SKM-1 (cell line): Measurements from ENCODE around the gene RBP4.

Experiments
- DNase-seq: peaks from one replicate; lab custom pipeline; 2025; ENCODE audit not compliant: unreplicated experiment; lab: John Stamatoyannopoulos, UW

Gene RBP4

GRCh38 chr10:93596539-93596938 is 4.5 kb downstream of the RBP4 start:
- no peak for DNase-seq

GRCh38 chr10:93595378-93596161 is 5.5 kb downstream of the RBP4 start:
- DNase-seq: no peak

DNA sequence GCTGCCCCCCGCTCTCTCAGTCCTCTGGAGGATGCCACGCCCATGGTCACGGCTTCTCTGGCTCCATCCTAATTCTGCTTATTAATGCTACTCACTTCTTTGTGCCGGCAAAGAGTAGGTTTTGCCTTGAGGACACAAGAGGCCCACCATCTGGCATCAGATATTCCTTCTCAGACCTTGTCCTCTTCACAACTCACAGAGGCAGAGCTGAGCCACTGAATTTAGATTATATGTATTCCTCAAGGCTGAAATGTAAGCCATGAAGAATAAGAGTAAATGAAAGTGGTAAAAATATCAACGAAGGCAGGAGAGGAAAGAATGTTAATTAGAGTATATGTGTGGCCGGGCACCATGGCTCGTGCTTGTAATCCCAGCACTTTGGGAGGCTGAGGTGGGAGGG is 6.5 kb downstream of the RBP4 start:
- no peak for DNase-seq

GRCh38 chr10:93593749-93594148 is 7.3 kb downstream of the RBP4 start:
- no peak for DNase-seq

GRCh38 chr10:93593254-93593653 is 7.8 kb downstream of the RBP4 start:
- no peak for DNase-seq

GRCh38 chr10:93591065-93591808 is 9.8 kb downstream of the RBP4 start:
- no peak for DNase-seq

GRCh38 chr10:93590638-93591037 is 10.4 kb downstream of the RBP4 start:
- DNase-seq: no peak

DNA sequence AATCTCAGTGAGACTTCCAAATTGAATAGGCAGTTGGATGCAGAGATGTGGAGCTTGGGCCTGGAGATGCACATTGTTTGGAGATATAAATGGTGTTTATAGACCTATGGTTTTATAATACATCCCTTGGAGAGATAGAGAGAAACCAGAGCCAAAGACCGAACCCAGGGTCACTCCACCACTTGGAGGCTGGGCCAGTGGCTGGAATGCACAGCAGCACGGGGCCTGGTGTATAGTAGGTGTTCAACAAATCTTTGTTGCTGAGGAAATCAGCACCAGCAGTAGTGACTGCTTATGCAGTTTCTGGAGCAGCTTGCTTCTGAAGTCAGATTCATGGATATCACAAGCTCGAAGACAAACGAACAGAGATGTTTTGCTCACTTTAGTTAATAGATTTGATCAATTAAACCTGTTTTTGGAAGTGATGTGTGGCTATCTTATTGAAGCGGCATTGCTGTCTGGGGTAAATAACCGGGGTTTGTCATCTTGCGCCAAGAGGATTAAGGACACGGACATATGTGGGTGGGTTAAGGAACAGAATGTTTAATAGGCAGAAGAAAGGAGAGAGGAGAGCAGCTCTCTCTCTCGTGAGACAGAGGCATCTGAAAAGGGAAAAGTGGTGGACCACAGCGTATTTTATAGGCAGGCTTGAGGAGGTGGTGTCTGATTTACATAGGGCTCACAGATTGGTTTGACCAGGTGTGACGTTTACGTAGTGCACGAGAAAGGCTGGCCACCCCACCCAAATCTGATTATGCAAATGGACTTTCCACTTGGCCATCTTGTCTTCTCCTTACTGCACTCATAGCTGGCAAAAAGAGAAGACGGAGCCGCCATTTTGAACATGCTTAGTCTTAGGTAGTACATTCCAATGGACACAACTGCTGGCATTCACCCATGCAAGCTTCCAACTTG is 11.1 kb downstream of the RBP4 start:
- DNase-seq: no peak

DNA sequence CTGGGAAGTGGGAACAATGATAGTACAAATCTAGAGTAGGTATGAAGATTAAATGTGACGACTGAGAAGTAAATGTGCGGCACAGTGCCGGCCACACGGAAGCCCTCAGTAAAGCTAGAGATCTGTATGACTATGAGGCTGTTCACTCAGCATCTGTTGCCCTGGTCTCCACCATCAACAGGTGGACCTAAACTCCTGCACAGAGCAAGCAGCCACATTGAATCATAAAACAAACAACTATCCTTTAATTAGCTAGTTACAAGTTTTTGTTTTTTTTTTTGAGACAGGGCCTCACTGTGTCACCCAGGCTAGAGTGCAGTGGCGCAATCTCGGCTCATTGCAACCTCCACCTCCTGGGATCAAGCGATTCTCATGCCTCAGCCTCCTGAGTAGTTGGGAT is 16.6 kb downstream of the RBP4 start:
- DNase-seq: no peak

GRCh38 chr10:93580828-93581227 is 20.2 kb downstream of the RBP4 start:
- no peak for DNase-seq

DNA sequence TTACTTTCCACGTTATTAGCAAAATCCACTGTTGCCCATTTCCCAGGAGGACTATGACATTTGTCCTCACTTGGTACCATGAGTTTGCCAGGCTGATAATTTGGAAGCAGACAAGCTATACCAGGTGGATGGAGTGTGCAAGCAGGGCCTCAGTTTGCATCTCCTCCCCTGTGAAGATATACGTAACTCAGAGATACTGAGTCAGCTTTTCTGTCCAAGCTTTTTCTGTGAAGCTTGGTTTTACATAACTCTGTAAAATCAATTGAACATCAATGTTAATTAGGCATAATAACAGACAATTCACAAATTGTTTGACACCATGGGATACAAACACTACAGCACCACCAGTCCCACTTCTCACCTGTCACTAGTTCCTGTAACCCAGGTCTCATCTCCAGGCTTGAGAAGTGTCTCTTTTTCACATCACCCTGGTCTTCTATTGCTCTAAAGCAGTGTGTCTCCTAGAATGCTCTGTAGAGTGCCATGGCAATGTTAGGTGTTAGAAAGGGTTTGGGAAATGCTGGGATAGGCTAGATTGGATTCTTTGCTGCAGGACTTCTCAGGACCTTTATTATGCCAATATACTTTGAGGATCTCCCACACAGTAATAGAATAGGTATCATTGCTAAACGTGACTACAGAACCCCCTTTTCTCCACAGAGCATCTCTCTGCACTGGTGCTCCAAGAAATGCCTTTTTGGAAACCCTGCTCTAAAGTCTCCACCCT is 20.9 kb downstream of the RBP4 start:
- DNase-seq: no peak

DNA sequence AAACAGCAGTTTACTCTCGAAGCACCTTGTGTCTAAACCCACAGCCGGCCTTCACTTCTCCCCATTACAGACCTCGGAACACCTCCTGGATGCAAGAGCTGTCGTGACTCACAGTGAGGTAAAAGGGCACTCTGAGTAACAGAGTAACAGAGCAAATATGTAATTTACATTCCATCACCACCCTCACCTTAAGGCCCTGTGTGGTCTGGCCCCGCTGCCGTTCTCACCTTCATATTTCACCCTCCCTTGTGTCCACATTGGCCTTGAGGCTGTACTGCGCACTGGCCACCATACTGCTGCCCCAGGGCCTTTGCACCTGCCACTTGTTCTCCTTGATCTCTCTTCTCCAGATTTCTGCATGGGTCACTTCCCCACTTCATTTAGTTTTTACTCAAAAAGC is 21.9 kb downstream of the RBP4 start:
- DNase-seq: no peak

DNA sequence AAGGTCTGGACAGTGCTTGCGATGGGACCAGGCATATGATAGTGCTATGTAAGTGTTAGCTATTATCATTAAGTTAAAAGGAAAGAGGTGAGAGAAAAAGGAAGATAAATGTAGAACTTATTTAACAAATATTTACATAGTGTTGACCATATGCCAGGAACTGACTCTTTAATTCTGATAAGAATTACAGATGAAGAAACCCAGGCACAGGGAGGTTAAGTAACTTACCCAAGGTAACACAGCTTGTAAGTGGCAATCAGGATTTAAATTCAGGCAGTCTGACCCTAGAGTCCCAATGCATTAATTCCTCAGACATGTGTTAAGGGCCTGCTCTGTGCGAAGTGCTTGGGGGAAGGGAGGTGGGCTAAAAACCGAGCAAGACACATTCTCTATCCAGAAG is 23.5 kb downstream of the RBP4 start:
- DNase-seq: no peak

- no peak for DNase-seq
Measured at GRCh38 chr10:93576888-93577287, 24.1 kb downstream of the RBP4 start.

DNA sequence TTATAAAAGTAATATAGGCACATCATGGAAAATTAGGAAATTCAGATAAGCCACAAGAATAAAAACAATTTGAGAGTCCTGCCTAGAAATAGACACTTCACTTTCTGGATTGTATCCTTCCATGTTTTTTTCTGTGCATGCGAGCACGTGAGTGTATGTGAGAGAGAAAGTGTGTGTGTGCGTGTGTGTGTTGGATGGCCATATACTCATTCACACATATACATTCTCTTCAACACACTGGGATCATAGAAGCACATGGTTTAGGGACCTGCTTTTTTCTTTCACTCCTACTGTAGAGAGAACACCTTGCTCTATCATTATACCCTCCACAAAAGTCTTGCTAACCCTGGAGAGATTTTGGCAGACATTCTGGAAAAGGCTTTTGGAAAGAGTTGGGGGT is 27.1 kb downstream of the RBP4 start:
- no peak for DNase-seq

- peak; percentile 52 for DNase-seq
Measured at GRCh38 chr10:93573051-93573909, 27.8 kb downstream of the RBP4 start.

DNA sequence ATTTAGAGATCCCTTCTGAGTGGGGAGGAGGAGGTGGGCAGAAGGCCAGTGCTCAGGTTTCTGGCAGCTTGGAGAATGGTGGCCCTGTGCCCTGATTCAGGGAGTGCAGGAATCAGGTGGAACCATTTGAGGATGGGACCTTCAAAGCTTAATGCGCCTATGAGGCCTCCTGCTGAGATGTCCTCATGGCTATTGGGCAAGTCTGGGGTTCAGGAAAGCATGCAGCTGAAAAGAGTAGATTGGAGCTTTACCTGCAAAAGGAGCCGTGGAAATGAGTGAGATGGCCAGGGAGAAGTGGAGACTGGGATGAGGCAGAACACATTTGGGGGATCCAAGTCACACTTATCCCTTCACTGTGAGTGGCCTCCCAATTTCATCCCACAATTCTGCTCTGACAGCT is 28.4 kb downstream of the RBP4 start:
- DNase-seq: no peak

DNA sequence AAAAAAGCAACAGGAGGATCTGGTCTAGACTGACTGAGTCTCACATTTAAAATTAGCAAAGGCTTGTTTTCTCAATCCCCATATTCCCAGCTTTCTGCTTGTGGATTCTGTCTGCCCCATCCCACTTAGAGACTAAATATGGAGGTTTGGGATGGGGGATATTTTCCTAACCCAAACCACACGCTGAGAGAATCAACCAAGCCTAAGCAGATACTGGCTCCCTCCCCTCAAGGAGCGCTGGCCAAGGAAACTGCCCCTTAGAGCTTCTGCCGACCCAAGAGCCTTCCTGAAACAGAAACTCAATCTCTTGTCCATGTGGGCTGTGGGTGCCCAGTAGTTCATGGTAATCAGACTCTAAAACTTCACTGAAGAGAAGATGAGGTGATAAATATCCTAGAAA is 30.7 kb downstream of the RBP4 start:
- no peak for DNase-seq

DNA sequence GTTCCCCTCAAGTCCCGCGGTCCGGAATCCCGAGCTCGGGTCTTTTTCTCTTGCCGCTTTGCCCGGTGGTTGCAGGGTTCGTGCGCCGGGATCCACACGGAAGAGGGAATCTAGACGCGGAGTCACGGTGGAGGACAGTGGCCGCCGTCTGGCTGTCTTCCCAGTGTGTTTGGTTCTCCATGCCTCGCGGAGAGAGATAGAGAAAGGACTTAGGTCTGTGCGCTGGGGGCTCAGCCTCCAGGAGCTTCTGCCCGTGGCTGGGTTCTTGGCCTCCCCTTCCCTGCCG is 33.0 kb downstream of the RBP4 start:
- no peak for DNase-seq
